ENCODE measurements around the gene C1RL.
A peak's percentile ranks its signal among the peaks of the same experiment; 100 is the strongest.

The C1RL gene, protein sequence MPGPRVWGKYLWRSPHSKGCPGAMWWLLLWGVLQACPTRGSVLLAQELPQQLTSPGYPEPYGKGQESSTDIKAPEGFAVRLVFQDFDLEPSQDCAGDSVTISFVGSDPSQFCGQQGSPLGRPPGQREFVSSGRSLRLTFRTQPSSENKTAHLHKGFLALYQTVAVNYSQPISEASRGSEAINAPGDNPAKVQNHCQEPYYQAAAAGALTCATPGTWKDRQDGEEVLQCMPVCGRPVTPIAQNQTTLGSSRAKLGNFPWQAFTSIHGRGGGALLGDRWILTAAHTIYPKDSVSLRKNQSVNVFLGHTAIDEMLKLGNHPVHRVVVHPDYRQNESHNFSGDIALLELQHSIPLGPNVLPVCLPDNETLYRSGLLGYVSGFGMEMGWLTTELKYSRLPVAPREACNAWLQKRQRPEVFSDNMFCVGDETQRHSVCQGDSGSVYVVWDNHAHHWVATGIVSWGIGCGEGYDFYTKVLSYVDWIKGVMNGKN

GRCh38 chr12:7108796-7109571, at the start of gene C1RL:
Gene C1RL, minus strand, starts transcription at chr12:7109214. Its CDS starts 34 bp downstream, at chr12:7109180.
- DNase-seq: peak; percentile 91

DNA sequence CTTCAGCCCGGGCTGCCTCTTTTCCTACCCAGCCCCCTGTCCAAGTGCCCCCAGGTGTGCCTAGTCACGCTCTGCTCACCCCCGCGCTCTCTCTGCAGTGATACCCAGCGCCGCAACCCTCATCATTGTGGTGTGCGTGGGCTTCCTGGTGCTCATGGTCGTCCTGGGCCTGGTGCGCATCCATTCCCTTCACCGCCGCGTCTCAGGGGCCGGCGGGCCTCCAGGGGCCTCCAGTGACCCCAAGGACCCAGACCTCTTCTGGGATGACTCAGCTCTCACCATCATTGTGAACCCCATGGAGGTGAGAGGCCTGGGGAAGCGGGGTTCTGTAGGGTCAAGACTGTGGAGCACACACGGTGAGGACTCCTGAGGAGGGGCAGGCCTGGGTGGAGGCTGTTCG, 48.4 kb upstream of the C1RL start:
- no peak for DNase-seq

- DNase-seq: no peak
These were observed 47.5 kb upstream of the C1RL start for GRCh38 chr12:7156259-7157197.

GRCh38 chr12:7155471-7156034, 46.5 kb upstream of the C1RL start:
- no peak for DNase-seq

GRCh38 chr12:7154901-7155470, 46.0 kb upstream of the C1RL start:
- DNase-seq: no peak

- DNase-seq: no peak
These were observed 45.0 kb upstream of the C1RL start for GRCh38 chr12:7154042-7154441.

- no peak for DNase-seq
These were observed 43.8 kb upstream of the C1RL start for GRCh38 chr12:7152818-7153217.

- no peak for DNase-seq
These were observed 42.5 kb upstream of the C1RL start for GRCh38 chr12:7151532-7151931.

DNA sequence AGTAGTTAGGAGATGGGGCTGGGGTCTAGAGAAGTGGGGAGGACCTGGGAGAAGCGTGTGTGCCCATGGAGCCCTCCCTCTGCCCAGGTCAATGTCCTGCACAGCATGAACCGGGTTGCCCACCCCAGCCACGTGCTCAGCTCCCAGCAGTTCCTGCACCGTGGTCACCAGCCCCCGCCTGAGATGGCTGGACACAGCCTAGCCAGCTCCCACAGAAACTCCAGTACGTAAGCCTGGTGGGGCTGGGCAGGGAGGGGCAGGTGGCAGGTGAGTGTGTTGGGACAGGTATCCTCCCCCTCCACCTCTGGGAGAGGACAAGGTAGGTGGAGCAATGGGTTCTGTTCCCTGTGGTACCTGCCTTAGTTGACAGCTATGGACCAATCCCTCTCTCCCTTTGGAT, 41.8 kb upstream of the C1RL start:
- DNase-seq: no peak

DNA sequence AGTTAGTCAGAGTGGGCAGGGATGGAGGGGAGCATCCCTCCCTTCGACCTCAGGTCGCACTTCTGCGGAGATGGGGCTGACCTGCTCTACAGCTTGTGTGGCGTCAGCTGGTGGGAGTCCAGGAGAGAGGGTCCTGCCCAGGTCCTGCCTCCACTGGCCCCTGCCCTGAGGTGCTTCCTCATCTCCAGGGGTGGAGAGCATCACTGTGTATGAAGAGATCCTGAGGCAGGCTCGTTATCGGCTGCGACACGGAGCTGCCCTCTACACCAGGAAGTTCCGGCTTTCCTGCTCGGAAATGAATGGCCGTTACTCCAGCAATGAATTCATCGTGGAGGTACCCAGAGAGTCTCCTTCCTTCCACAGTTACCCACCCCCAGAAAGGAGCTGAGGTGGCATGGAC, 41.3 kb upstream of the C1RL start:
- no peak for DNase-seq

DNA sequence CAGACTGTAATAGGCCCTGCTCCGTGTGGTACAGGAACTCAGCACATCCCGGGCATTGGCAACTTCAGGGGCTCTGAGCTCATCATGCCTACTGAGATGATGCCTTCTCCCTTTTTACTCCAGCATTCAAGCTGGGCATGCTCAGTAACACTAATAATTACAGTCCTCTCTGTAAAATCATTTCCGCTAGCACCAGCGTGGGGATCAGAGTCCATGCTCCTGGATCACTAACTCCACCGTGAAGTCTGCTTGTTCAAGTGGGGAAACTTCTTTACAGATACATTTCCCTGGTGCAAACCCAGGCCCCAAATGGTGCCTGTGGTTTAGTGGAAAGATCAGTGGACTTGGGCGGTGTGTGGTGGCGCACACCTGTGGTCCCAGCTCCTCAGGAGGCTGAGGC, 37.9 kb upstream of the C1RL start:
- DNase-seq: no peak

DNA sequence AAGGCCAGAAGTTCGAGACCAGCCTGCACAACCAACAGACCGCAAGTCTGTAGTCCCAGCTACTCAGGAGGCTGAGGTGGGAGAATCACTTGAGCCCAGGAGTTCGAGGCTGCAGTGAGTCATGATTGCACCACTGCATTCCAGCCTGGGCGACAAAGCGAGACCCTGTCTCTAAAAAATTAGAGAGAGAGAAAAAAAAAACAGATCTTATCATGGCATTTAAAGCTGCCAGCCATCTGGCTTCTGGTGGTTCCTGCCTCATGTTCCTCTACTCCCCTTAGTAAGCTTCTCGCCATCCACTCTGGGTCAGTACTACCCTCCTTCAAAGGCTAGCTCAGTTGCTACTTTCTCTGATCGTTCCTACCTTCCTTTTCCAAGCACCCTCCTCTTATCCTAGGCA, 37.2 kb upstream of the C1RL start:
- no peak for DNase-seq

GRCh38 chr12:7145671-7146070, 36.7 kb upstream of the C1RL start:
- no peak for DNase-seq

- no peak for DNase-seq
These were observed 35.6 kb upstream of the C1RL start for GRCh38 chr12:7144414-7145120.

DNA sequence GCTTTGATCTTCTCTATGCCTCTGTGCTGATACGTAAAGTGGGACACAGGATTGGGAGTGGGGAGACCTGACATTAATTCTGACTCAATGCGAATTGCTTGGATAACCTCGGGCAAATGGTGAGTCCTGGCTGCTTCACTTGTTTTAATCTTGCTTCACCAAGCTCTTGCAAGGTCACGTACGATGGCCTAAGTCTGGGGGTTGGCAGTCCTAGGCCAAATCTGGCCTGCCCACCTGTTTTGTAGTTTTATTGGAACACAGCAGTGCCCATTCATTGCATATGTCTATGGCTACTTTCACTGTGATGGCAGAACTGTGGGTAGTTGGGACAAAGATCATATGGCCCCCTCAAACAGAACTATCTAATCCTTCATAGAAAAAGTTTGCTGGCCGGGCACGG, 34.5 kb upstream of the C1RL start:
- no peak for DNase-seq

DNA sequence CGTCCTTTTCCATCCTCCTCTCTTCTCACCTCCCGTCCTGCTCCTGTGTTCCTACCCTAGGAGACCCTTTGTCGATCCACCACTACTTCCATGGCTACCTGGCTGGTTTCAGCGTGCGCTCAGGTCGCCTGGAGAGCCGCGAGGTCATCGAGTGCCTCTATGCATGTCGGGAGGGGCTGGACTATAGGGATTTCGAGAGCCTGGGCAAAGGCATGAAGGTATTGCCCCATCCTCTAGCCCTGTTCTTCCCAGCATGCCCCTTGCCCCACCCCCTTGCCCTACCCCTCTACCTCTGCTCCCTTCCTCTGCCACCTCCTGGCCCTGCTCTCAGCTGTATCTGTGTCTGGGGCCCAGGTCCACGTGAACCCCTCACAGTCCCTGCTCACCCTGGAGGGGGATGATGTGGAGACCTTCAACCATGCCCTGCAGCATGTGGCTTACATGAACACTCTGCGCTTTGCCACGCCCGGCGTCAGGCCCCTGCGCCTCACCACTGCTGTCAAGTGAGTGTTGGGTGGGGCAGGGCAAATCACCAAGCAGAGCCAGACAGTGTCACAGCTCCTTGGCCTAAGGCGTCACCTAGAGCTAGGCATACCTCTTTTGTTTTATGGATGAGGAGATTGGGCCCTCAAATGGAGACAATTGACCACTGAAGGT, 33.9 kb upstream of the C1RL start:
- DNase-seq: no peak

- peak; percentile 42 to 48 for DNase-seq
These were observed 33.1 kb upstream of the C1RL start for GRCh38 chr12:7142056-7142644.

GRCh38 chr12:7141351-7142005, 32.5 kb upstream of the C1RL start:
- no peak for DNase-seq

DNA sequence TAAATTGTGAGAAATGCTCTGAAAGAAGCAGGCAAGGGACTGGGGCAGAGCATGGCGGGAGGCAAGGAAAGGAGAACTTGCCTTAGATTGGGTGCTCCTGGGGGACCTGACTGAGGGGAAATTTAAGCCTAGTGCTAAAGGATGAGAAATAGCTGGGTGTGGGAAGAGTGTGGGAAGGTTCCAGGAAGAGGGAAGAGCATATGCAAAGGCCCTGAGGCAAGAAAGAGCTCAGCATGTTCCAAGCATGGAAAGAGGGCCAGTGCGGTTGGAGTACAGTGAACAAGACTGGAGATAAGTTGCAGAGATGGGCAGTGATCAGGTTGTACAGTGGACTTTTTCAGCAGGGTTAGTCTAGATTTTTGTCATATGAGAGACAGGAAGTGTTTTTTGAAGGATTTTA, 30.2 kb upstream of the C1RL start:
- no peak for DNase-seq

DNA sequence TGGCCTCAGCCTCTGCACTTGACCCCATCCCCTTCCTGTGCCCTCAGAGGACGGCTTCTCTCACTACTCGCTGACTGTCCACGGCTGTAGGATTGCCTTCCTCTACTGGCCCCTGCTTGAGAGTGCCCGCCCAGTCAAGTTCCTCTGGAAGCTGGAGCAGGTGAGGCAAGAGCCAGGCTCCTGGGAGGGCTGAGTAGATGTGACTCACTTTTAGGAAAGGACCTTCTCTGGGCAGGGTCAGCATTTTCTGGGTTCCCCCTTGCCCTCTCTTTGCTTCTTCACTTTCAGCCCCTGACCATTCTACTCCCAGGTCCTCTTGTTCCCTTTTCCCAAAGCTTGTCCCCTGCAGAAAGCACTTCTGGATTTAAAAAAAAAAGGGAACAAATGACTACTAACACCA, 28.9 kb upstream of the C1RL start:
- DNase-seq: no peak
